Ureter (tissue), 1 donor: ENCODE data around the gene PRTFDC1. TPM values are rescaled to one million over a fixed set of nuclear protein-coding genes. Genes with fewer than 3 reads are reported as not detected.
A peak's percentile ranks its signal among the peaks of the same experiment; 100 is the strongest.

Experiments
- DNase-seq: peaks from one replicate; pipeline ENCODE4 v3.0.0-alpha.2; 2020; ENCODE audit warnings: low spot score
- total RNA-seq: library from RNA; stranded (reverse); gene quantifications from one replicate; pipeline ENCODE4 v1.2.4, GENCODE V29; 2023
- donor health status: DM: yes; HTN: yes; CAD: no.

The PRTFDC1 gene
- total RNA-seq, 1 donor from 2014 or later = 8.5 TPM

DNA sequence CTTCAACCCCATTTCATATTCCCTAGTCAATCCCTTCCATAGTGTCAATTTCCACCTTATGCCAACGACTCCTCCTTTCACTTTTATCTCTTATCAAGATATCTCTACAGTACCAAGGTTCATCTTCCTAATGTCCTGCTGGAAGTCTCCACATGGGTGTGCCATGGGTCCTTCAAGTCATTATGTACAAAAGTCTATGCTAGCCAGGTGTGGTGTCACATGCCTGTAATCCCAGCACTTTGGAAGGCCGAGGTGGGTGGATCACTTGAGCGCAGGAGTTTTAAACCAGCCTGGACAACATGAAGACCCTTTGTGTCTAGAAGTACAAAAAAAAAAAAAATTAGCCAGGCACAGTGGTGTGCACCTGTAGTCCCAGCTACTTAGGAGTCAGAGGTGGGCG is 47.6 kb downstream of the PRTFDC1 start:
- DNase-seq = no peak

DNA sequence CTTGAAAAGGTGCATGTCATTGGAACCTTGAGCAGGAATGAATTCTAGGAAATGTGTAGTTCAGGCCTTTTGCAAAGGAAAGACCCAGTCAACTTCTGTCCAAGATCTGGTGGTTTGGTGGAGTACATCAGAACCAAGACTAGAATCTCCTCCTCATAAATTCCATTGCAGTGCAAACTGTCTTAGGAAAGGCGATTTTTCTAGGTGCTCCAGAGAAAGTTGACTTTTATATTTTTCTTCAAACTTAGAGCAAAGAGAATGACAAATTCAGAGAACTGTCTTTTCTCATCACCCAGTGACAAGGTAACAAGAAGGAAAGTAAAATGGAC is 50.0 kb downstream of the PRTFDC1 start:
- DNase-seq = no peak

DNA sequence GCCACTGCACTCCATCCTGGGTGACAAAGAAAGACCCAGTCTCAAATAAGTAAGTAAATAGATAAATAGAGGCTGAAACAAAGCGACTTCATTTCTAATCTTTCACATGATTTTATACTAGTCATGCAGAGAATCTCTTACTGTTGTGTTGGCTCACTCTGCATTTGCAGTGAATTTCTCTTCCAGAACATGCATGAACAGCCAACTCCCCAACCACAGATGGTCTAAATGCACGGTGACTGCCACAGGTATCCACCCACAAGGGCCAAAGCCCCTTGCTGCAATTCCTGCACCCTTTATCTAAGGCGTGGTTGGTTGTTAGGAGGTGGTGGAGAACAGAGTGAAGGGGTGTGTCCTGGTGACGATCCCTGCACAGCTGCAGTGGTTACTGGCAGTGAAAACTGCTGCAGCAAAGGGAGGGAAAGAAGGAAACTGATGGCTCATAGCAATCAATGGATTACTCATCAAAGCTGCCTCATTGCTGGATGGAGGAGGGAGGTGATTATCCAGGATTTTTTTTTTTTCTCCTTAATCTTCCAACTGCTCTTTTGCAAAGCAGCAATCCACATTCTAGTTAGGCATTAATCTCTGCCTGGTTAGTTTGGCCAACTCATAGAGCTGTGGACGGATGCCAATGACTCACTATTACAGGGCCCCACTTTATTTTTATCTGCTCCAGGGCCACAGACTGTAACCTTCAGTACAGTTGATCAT is 50.6 kb downstream of the PRTFDC1 start:
- peak; percentile 58 for DNase-seq

DNA sequence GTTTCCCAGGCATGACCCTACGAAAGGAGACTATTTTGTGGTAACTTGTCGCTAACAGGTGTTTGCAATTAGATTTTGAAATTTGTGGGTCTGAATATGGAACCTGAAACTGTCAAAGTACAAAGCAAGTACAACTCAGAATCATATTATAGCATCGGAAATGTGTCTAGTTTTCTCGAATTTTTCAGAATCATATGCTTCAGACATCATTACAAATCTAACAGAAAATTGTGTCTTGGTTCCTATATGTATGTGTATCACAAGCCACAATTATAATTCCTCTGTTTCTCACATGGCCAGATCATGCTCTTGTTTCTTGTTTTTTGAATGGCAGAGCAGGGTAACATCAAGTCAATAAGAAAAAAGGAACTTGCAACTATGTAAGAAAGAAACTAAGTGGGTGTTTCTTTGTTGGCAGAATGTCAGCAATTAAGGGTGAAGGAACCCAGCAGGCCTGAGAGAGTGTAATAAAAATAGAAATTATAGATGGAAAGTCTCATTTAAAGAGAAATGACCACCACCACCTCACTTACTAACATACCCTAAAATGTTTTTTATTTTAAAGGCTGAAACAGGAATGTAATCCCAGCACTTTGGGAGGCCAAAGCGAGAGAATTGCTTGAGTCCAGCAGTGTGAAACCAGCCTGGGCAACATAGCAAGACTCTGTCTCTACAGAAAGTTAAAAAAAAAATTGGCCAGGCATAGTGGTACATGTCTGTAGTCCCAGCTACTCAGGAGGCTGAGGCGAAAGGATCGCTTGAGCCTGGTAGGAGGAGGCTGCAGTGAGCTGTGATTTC is 51.3 kb downstream of the PRTFDC1 start:
- DNase-seq = no peak

DNA sequence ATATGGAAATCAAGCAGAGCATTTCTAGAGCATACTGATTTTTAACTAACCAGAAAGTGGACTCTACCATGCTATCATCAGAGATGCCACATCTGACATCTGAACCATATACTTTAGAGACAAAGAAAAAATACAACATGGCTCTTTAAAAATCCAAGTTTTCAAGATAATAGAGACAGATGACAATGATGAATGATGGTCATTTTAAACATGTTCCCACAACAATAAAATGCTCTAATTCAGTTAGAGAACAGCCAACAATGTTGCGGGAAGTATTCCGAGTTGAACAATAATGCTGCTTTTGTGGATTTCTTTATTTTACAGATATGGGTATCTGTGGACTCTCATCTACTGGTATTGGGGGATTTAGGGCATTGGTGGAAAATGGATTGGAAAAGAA is 52.8 kb downstream of the PRTFDC1 start:
- DNase-seq = no peak

DNA sequence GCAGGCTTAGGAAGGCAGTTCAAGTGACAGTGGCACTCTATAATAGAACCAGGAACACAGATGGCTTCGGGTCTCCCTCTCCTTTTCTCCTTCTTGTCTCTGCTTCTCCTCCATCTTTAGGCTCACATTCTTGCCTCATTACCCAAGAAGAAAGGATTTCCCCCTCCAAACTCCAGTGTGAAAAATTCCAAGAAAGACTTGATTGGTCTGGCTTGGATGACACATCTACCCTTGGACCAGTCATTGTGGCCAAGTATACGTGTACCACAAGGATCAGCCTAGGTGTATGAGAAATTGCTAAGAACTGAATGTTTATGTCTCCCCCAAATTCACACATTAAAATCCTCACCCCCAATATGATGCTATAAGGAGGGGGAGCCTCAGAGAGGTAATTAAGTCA is 53.9 kb downstream of the PRTFDC1 start:
- DNase-seq = no peak

DNA sequence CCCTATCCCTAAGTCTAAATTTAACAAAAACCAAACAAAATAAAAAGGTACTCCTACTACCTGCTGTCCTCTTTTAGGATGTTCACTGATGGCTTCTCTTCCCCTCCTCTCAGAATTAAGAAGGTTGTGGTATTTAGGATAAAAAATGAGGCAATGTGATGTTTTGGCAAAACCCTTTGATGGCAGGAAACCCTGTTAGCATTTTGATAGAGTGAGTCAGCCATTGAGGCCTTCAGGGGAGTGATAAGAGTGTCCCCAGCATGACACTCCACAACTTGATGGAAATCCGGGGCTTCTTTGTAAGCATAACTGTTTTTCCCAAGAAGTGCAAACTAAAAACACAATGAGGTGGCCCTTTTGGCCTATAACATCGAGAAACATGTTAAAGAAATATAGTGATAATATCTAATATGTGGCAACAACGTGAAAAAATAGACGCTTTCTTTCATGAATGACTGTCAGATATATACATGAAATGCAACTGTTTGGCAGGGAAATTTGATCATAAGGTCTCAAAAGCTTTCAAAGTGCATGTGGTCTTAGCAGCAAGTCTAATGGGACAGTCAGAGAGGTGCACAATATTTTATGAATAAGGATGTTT is 55.0 kb downstream of the PRTFDC1 start:
- DNase-seq = no peak

DNA sequence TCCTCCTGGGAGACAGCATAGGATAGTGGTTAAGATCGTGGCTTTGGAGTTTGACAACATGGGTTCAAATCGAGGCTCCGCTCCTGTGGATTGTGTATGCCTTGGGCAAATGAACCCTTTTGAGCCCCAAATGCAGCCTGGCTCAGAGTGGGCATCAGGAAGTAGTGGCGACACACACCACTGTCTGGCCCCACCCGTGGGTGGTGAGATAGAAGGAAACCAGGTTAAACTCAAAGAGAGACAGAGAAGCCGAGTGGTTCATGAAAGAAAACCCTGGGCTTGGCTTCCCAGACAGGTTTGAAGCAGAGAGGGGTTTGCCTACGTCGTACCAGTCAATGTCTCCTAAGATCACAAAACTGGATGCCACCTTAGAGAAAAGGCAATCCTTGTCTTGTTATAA is 57.7 kb downstream of the PRTFDC1 start:
- no peak for DNase-seq

DNA sequence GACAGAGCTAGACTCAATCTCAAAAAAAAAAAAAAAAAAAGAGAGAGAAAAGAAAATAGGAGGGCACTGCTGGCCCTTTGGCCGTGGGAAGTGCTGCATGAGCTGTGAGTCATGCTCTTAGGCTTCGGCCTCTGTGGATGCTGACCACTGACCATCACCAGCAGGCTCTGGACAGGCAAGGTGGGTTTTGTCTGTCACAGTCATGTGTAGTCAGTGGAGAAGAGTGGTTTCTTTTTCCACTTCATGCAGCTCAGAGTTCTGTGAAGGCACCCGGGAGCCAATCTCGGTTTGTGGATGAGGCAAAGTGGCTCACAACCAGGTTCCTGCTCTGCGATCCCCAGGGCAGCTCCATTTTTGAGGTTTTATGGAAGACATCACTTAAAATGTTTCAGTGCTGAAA is 58.1 kb downstream of the PRTFDC1 start:
- no peak for DNase-seq

DNA sequence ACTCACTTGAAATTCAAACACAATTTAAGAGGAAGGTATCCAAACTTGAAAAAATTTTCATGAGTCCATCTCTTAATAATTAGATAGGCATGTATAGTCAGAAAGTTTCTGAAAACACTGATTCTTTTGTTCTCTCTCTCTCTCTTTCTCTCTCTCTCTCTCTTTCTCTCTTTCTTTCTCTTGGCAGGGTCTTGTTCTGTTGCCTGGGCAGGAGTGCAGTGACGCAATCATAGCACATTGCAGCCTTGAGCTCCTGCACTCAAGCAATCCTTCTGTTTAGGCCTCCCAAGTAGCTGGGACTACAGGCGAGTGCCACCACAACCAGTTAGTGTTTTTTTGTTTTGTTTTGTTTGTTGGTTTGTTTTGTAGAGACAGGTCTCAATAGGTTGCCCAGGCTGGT is 59.3 kb downstream of the PRTFDC1 start:
- DNase-seq = no peak

DNA sequence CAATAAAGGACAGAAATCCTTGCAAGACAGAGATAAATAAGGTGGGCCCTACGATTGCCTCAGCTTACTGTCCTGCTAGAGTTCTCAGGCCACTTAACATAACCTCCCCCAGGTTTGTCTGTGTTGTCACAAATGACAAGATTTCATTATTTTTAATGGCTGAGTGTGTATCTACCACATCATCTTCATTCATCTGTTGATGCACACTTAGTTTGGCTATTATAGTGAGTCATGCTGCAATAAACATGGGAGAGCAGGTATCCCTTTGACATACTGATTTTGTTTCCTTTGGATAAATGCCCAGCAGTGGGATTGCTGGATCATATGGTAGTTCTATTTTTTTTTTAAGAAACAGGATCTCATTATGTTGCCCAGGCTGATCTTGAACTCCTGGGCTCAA is 60.6 kb downstream of the PRTFDC1 start:
- no peak for DNase-seq

DNA sequence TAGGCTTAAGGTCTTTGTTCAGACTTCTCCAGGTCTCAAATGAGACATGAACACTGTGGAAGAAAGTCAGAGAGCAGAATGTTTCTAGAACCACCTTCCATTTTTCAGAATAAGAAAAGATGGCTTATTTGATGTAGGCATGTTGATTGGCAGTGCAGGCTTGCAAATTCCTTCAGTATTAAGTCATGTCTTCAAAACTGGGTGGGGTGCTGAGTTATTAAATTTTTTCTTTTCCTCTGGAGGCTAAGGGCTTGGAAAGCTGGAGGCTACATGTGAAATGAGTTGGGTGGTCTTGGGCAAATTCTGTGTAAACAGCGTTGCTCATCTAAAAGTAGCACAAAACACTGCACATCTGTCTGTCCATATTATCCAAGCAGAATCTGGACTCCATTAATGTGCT is 62.8 kb downstream of the PRTFDC1 start:
- no peak for DNase-seq

DNA sequence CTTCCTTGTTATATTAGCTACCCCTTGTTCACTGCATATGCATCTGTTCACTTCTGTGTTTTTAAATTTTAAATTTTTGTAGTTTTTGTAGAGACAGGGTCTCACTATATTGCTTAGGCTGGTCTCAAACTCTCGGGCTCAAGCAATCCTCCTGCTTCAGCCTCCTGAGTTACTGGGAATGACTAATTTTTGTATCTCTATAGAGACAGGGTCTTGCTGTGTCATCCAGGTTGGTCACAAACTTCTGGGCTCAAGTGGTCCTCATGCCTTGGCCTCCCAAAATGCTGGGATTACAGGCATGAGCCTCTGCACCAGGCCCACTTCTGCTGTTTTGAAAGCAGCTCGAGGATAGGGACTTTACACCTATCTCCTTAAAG is 64.6 kb downstream of the PRTFDC1 start:
- no peak for DNase-seq

DNA sequence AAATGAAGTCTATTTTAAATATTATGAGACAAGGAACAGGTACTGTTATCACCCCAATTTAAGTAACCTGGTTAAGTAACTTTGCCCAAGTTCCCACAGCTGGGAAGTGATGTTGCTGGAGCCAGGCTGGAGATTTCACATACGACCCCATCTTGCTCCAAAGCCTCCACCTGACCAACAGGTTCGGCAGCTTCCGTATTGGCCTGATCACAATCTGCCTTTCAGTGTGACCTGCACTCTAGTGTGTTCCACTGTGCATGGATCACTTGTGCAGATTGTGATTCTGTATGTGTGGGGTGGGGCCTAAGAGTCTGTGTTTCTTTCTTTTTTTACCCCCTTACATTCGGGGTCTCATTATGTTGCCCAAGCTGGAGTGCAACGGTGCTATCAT is 66.1 kb downstream of the PRTFDC1 start:
- DNase-seq = peak; percentile 71

DNA sequence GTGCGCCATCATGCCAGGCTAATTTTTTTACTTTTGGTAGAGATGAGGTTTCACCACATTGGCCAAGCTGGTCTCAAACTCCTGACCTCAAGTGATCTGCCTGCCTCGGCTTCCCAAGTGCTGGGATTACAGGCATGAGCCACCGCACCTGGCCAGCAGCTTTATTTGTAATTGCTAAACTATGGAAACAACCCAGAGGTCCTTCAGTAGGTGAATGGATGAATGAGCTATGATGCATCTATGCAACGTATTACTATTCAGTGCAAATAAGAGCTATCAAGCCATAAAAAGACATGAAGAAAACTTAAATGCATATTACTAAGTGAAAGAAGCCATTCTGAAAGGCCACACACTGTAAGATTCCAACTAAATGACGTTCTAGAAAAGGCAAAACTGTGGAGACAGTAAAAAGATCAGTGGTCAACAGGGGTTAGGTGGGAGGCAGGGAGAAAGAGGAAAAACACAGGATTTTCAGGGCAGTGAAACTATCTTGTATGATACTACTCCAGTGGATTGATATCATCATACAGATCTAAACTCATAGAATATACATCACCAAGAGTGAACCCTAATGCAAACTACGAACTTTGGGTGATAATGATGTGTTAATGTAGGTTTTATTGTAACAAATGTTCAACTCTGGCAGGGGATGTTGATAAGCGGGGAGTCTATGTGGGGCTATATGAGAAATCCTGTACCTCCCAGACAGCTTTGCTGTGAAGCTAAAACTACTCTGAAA is 66.7 kb downstream of the PRTFDC1 start:
- DNase-seq = no peak

DNA sequence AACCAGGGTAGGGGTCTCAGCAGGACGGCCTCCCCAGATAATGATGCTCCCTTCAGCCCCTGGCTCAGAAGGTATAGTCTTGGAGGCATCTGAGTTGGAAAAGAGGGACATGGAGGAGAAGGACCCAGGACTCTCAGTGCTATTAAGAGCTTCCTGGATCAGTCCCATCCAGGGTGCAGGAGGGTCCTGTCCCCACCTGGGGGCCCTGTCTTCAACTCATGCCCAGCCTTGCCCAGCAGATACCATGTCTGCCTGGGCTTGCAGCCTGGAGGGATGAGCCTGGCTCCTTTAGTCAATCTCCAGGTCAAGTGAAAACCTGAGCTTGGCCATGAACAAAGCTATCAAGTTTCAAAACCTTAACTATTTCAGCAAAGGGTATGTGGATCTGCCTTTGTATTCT is 67.6 kb downstream of the PRTFDC1 start:
- DNase-seq = no peak

DNA sequence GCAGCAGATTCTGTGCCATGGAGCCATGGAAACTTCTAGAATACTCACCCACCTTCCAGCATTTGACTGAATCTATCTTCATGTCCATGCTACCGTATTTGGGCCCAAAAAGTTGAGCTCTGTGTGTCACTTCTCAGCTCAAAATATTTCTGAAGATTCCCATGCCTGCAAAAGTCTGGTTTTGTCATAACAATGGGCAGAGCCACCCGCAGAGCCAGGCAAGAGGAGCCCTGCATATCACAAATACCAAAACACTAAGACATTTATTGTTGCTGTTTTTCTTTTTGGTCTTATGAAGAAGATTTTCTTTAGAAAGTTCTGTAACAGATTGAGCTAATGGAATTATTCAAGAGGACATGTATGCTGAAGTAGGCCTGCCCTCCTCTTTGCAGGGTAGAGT is 68.1 kb downstream of the PRTFDC1 start:
- DNase-seq = no peak

DNA sequence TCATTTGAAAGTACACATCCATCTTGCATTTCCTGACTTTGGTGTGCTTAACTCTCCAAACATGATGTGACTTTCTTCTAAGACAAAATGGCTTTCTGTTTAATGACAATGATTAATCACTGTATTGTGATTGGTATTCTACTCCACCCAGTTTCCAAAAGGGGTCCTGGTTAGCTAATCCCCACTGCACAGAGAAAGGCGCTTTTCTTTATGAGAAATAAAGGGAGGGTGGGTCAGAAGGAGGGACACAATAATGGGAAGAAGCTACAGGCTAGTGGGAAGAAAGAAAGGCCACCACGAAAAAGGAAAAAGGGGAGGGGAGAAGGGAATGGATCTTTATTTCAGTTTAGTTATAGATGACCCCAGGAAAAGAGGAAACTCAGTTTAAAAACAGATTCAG is 69.2 kb downstream of the PRTFDC1 start:
- DNase-seq = no peak

DNA sequence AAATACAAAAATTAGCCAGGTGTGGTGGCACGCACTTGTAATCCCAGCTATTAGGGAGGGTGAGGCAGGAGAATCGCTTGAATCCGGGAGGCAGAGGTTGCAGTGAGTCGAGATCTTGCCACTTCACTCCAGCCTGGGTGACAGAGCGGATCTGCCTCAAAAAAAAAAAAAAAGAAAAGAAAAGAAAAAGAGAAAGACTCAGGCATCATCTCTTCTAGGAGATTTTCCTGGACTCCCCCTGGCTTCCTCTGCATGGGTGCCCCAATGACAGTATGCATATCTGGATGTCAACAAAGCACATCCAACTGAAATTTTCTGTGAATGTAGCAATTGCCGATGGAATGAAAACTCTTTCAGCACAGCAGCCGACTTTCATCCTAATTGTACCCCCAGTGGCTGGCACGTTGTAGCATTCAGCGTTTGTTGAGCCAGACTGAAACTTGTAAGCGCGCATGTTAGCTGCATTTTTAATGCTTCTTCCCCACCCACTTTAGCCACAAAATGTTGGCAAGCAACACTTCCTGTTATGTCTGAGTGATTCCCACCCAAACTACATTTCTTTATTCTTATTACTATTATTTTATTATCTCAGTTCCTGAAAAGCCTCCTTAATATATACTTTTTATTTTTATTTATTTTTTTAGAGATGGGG is 70.2 kb downstream of the PRTFDC1 start:
- peak; percentile 48 for DNase-seq

DNA sequence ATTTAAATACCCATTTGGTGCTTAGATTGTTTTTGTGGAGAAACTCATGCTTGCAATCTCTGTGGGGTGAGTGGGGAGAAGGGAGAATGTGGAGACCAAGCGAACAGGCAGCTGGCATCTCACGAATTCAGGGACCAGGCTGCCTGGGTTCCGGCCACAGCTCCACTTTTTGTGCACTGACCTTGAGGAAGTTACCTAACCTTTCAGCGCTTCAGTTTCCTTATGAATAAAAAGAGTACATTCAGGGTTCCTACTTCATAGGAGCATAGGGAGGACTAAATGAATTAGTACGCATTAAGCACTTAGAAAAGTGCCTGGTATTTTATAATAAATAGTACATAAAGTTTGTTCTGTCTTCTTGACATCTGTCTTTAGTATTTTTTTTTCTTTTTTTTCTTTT is 72.5 kb downstream of the PRTFDC1 start:
- no peak for DNase-seq

DNA sequence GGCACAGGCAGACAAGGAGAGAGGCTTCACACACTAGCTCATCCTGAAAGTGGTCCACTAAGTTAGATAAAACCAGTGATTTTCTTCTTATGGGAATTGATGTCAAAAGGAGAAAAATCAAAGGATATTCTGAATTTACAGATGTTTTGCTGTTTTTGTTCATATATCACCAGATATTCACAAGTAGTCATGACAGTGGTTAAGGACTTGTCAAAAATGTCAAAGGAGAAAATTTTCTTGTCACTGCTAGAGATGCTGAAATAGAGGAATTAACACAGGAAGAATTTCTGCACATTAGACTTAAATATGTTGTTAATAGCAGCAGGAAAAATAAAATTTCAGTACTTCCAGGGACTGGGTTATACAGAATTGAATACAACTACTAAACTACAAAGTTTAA is 78.3 kb downstream of the PRTFDC1 start:
- DNase-seq = no peak

DNA sequence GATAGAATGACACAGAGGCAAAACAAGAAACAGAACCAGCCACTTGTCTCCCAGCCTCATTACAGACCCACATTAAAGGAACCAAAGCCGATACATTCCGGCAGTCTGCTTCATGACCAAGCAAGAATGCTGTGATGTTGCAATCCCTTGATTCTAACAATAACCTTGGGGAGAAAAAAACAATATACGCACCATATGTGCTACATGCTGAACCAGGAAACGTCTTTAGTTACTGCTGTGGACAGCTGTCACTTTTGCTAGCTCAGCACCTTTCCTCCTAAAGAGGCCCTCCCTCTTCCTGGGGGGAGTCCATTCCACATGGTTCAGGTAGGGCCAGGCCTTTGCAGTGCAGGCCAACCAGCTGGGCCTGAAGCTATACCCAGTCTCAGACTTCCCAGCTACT is 79.1 kb downstream of the PRTFDC1 start:
- DNase-seq = peak; percentile 56
